GM23338 (cell line): ENCODE measurements around the gene PPM1H.

Source experiments
- CREB1 ChIP-seq: fragments of 250-450 bp; sonication (Bioruptor Pico); IDR thresholded peaks from 2 replicates; pipeline ENCODE4 v1.5.0; 2020; ENCODE audit warnings: low read depth, mild to moderate bottlenecking, moderate library complexity
- CTCF ChIP-seq, 2 experiments: fragments of 200-600 bp in 1 of 2; sonication (generic) in 1 of 2; conservative IDR thresholded peaks; 2 replicates each; pipeline versions ENCODE4 v1.5.1 to v1.6.1; 2016 to 2017; ENCODE audit warnings: antibody characterized with exemption in 2 of 2, low read depth in 2 of 2, mild to moderate bottlenecking in 2 of 2, moderate library complexity in 1 of 2
- EZH2 ChIP-seq: fragments of 200-600 bp; sonication (generic); IDR thresholded peaks from one replicate; pipeline ENCODE4 v1.8.0; 2017; ENCODE audit warnings: antibody characterized with exemption, mild to moderate bottlenecking, low read depth; ENCODE audit not compliant: unreplicated experiment
- EZH2phosphoT487 ChIP-seq: fragments of 200-600 bp; sonication (generic); IDR thresholded peaks from one replicate; pipeline ENCODE4 v1.8.1; 2018; ENCODE audit warnings: antibody characterized with exemption; ENCODE audit not compliant: unreplicated experiment
- NANOG ChIP-seq: IDR thresholded peaks from 2 replicates; pipeline ENCODE4 v1.6.1; 2016; ENCODE audit warnings: antibody characterized with exemption, borderline replicate concordance
- POLR2AphosphoS5 ChIP-seq: IDR thresholded peaks from 2 replicates; pipeline ENCODE4 v1.6.1; 2016; ENCODE audit warnings: antibody characterized with exemption, low read depth
- REST ChIP-seq: IDR thresholded peaks from one replicate; pipeline ENCODE4 v1.6.1; 2018; ENCODE audit warnings: antibody characterized with exemption; ENCODE audit not compliant: unreplicated experiment

- no peak for TF ChIP-seq CTCF (conservative IDR thresholded peaks at IDR 0.05; ENCODE audit: low read depth in 2 of 2)
- TF ChIP-seq CREB1 (CRISPR knock-in tag), result no peak
- TF ChIP-seq POLR2AphosphoS5, result no peak
- no peak for TF ChIP-seq EZH2
- TF ChIP-seq EZH2phosphoT487, result no peak
- TF ChIP-seq REST, result no peak
- no peak for TF ChIP-seq NANOG
Observed at GRCh38 chr12:62751810-62752155, 183.2 kb downstream of the PPM1H start.
